KBM-7 (cell line): ENCODE measurements around the gene TMEM145.
"Not testable (repeated sequence)": the region's sequence is repeated elsewhere in the genome, so short reads cannot be mapped to it uniquely, and the experiment has no call there.

Experiments
- DNase-seq: peaks from one replicate; pipeline ENCODE4 v3.0.0-alpha.2; 2015
- in situ Hi-C: fragments of 300-500 bp; cut with MboI; formaldehyde crosslinking; loops from 2 replicates; pipeline ENCODE4 v1.14.3; 2020; ENCODE audit warnings: low sequenced_read_pairs, low pct_unique_long_range_greater_than_20kb, mixed read lengths

TMEM145 gene

GRCh38 chr19:42328106-42328505 lies 15.0 kb downstream of the TMEM145 start:
- in situ Hi-C loops, result no loop called here

GRCh38 chr19:42328854-42329253 lies 15.7 kb downstream of the TMEM145 start:
- in situ Hi-C loops, result no loop called here

More at GRCh38 chr19:42328106-42328505, 15.0 kb downstream of the TMEM145 start:
- no peak for DNase-seq

GRCh38 chr19:42330241-42330711 lies 17.2 kb downstream of the TMEM145 start:
- no peak for DNase-seq
- in situ Hi-C loops, result no loop called here

More at GRCh38 chr19:42328854-42329253, 15.7 kb downstream of the TMEM145 start:
- DNase-seq, result no peak

GRCh38 chr19:42331333-42331732 lies 18.2 kb downstream of the TMEM145 start:
- DNase-seq, in situ Hi-C loops: not testable (repeated sequence)

GRCh38 chr19:42332059-42332458 lies 18.9 kb downstream of the TMEM145 start:
- in situ Hi-C loops, result no loop called here
- DNase-seq, result no peak

- DNase-seq, result no peak
- in situ Hi-C loops, result no loop called here
These were observed 19.9 kb downstream of the TMEM145 start for GRCh38 chr19:42333018-42333417.

GRCh38 chr19:42333975-42334696 lies 21.0 kb downstream of the TMEM145 start:
- DNase-seq, result no peak
- in situ Hi-C loops, result no loop called here

- in situ Hi-C loops, result no loop called here
- DNase-seq, result no peak
These were observed 21.7 kb downstream of the TMEM145 start for GRCh38 chr19:42334697-42335373.

GRCh38 chr19:42335374-42335936 lies 22.3 kb downstream of the TMEM145 start:
- in situ Hi-C loops, result no loop called here
- DNase-seq, result no peak

- in situ Hi-C loops, result no loop called here
These were observed 22.9 kb downstream of the TMEM145 start for GRCh38 chr19:42335971-42336370.

GRCh38 chr19:42339126-42339860 lies 26.2 kb downstream of the TMEM145 start:
- DNase-seq, in situ Hi-C loops: not testable (repeated sequence)

More at GRCh38 chr19:42335971-42336370, 22.9 kb downstream of the TMEM145 start:
- no peak for DNase-seq

- DNase-seq, in situ Hi-C loops: not testable (repeated sequence)
These were observed 26.8 kb downstream of the TMEM145 start for GRCh38 chr19:42339922-42340321.

- no peak for DNase-seq
- in situ Hi-C loops, result no loop called here
These were observed 30.4 kb downstream of the TMEM145 start for GRCh38 chr19:42343344-42344110.

GRCh38 chr19:42344336-42344893 lies 31.3 kb downstream of the TMEM145 start:
- in situ Hi-C loops, result no loop called here

GRCh38 chr19:42345191-42345812 lies 32.2 kb downstream of the TMEM145 start:
- in situ Hi-C loops, result no loop called here
- DNase-seq, result no peak

More at GRCh38 chr19:42344336-42344893, 31.3 kb downstream of the TMEM145 start:
- no peak for DNase-seq

- in situ Hi-C loops, result no loop called here
- DNase-seq, result no peak
These were observed 35.1 kb downstream of the TMEM145 start for GRCh38 chr19:42348211-42348610.

- in situ Hi-C loops, result no loop called here
- no peak for DNase-seq
These were observed 36.4 kb downstream of the TMEM145 start for GRCh38 chr19:42349378-42350107.
